HepG2 (cell line): ENCODE results near the gene FANCG. TPM values are rescaled to one million over a fixed set of nuclear protein-coding genes. Genes with fewer than 3 reads are reported as not detected.

Experiments used
- AHDC1 ChIP-seq: sonication (generic); formaldehyde crosslinking; IDR thresholded peaks from 2 replicates; pipeline ENCODE4 v1.5.1; 2020; ENCODE audit warnings: mild to moderate bottlenecking, missing genetic modification reagents, borderline replicate concordance
- CHD2 ChIP-seq: IDR thresholded peaks from 2 replicates; pipeline ENCODE4 v1.6.1; 2011; ENCODE audit warnings: low read depth, low read length, improper control_type of control experiment
- KAT2B ChIP-seq: fragments of 150-350 bp; IDR thresholded peaks from 2 replicates; pipeline ENCODE4 v1.6.1; 2014; ENCODE audit warnings: low read depth, low read length, borderline replicate concordance
- KAT8 ChIP-seq: IDR thresholded peaks from 2 replicates; pipeline ENCODE4 v1.6.1; 2016; ENCODE audit warnings: missing genetic modification reagents, missing compliant biosample characterization
- KLF6 ChIP-seq: IDR thresholded peaks from 2 replicates; pipeline ENCODE4 v1.8.0; 2016; ENCODE audit warnings: missing biosample characterization, missing genetic modification reagents
- PAF1 ChIP-seq: IDR thresholded peaks from 2 replicates; pipeline ENCODE4 v1.6.1; 2016; ENCODE audit warnings: missing genetic modification reagents, missing compliant biosample characterization
- PHF8 ChIP-seq: sonication (generic); formaldehyde crosslinking; IDR thresholded peaks from 2 replicates; pipeline ENCODE4 v1.5.0; 2020; ENCODE audit warnings: missing genetic modification reagents
- RAD21 ChIP-seq: fragments of 450-650 bp; formaldehyde crosslinking; IDR thresholded peaks from 2 replicates; pipeline ENCODE4 v1.5.0; 2020; ENCODE audit warnings: mild to moderate bottlenecking
- SMAD3 ChIP-seq: sonication (generic); formaldehyde crosslinking; IDR thresholded peaks from 2 replicates; pipeline ENCODE4 v1.4.0; 2020; ENCODE audit warnings: missing genetic modification reagents
- ZNF33B ChIP-seq: sonication (generic); formaldehyde crosslinking; IDR thresholded peaks from 2 replicates; pipeline ENCODE4 v1.5.1; 2020; ENCODE audit warnings: mild to moderate bottlenecking, missing genetic modification reagents
- ZNF710 ChIP-seq: sonication (generic); formaldehyde crosslinking; IDR thresholded peaks from 2 replicates; pipeline ENCODE4 v1.5.0; 2020; ENCODE audit warnings: mild to moderate bottlenecking, missing genetic modification reagents, borderline replicate concordance
- polyA plus RNA-seq, 8 experiments: library from polyadenylated mRNA; depleted of rRNA in 3 of 8; stranded (reverse) in 7 of 8; unstranded in 1 of 8; fragments of >200 nt; fragmentation: Illumina TruSeq in 4 of 8; extraction: Trizol in 4 of 8; gene quantifications; 2 replicates each; pipeline versions ENCODE4 v1.2.1 to v1.2.3, GENCODE V29; 2011 to 2016; ENCODE audit warnings: low read depth in 4 of 8, missing spikeins in 1 of 8, mixed read lengths in 1 of 8; ENCODE audit not compliant: insufficient read depth in 1 of 8
- total RNA-seq, 5 experiments: library from RNA; depleted of rRNA; stranded (reverse); fragments of >200 nt; fragmentation: Illumina TruSeq; extraction: Trizol; gene quantifications; 2 replicates each; pipeline ENCODE4 v1.2.3, GENCODE V29; 2016; ENCODE audit warnings: low read depth in 1 of 5
- TF ChIP-seq, protein P1 (sequence below): sonication (generic); formaldehyde crosslinking; IDR thresholded peaks from 2 replicates; pipeline ENCODE4 v1.4.0; 2020; ENCODE audit warnings: missing genetic modification reagents
- TF ChIP-seq, protein P2 (sequence below): sonication (generic); formaldehyde crosslinking; IDR thresholded peaks from 2 replicates; pipeline ENCODE4 v1.5.1; 2020; ENCODE audit warnings: missing genetic modification reagents, mild to moderate bottlenecking, borderline replicate concordance
- TF ChIP-seq, protein P3 (sequence below): IDR thresholded peaks from 2 replicates; pipeline ENCODE4 v1.6.1; 2016
- TF ChIP-seq, protein P4 (sequence below): sonication (generic); formaldehyde crosslinking; IDR thresholded peaks from 2 replicates; pipeline ENCODE4 v1.4.0; 2020; ENCODE audit warnings: low read depth, mild to moderate bottlenecking, missing genetic modification reagents

FANCG gene
- total and polyA plus RNA-seq, 2 of the 13 experiments (the other 11 are each of a cell fraction or from before 2014, with no cell fraction given): 14.4 to 45.1 TPM

DNA sequence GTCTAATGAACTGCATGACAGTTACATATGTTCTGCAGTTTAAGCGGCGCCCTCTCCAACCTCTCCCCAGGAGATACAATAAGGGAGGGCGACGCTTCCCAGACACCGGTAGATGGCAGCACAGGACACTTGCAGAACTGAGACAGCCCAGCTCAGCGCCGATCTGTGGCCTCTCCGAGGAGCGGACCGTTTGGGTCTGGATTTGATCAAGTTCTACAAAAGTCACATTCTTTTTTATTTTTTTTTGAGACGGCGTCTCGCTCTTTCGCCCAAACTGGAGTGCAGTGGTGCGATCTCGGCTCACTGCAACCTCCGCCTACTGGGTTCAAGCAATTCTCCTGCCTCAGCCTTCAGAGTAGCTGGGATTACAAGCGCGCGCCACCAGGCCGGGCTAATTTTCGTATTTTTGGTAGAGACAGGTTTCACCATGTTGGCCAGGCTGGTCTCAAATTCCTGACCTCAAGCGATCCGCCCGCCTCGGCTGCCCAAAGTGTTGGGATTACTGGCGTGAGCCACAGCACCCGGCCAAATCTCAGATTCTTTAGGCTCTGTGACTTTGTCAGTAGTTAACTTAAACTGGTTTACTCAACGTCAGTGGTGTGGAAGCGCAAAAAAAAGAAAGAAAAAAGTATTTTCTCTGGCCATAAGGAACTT is 37.3 kb upstream of the FANCG start (continued):
- TF ChIP-seq AHDC1 (CRISPR knock-in tag) (0 out of 2 replicates have a peak, but pooled peaks have one; percentile 16), KAT2B (no peak), SMAD3 (CRISPR knock-in tag) (no peak), KLF6 (CRISPR knock-in tag) (no peak), ZNF33B (CRISPR knock-in tag) (no peak), RAD21 (peak; percentile 84), PHF8 (CRISPR knock-in tag) (peak; percentile 30; the same call in 1 of the 2 replicates), KAT8 (peak; percentile 44; the same call in 1 of the 2 replicates), CHD2 (no peak), ZNF710 (no peak), PAF1 (no peak)
- TF ChIP-seq, protein P1, sequence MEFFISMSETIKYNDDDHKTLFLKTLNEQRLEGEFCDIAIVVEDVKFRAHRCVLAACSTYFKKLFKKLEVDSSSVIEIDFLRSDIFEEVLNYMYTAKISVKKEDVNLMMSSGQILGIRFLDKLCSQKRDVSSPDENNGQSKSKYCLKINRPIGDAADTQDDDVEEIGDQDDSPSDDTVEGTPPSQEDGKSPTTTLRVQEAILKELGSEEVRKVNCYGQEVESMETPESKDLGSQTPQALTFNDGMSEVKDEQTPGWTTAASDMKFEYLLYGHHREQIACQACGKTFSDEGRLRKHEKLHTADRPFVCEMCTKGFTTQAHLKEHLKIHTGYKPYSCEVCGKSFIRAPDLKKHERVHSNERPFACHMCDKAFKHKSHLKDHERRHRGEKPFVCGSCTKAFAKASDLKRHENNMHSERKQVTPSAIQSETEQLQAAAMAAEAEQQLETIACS: no peak
- TF ChIP-seq, protein P2, sequence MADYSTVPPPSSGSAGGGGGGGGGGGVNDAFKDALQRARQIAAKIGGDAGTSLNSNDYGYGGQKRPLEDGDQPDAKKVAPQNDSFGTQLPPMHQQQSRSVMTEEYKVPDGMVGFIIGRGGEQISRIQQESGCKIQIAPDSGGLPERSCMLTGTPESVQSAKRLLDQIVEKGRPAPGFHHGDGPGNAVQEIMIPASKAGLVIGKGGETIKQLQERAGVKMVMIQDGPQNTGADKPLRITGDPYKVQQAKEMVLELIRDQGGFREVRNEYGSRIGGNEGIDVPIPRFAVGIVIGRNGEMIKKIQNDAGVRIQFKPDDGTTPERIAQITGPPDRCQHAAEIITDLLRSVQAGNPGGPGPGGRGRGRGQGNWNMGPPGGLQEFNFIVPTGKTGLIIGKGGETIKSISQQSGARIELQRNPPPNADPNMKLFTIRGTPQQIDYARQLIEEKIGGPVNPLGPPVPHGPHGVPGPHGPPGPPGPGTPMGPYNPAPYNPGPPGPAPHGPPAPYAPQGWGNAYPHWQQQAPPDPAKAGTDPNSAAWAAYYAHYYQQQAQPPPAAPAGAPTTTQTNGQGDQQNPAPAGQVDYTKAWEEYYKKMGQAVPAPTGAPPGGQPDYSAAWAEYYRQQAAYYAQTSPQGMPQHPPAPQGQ (CRISPR knock-in tag): no peak
- TF ChIP-seq, protein P3, sequence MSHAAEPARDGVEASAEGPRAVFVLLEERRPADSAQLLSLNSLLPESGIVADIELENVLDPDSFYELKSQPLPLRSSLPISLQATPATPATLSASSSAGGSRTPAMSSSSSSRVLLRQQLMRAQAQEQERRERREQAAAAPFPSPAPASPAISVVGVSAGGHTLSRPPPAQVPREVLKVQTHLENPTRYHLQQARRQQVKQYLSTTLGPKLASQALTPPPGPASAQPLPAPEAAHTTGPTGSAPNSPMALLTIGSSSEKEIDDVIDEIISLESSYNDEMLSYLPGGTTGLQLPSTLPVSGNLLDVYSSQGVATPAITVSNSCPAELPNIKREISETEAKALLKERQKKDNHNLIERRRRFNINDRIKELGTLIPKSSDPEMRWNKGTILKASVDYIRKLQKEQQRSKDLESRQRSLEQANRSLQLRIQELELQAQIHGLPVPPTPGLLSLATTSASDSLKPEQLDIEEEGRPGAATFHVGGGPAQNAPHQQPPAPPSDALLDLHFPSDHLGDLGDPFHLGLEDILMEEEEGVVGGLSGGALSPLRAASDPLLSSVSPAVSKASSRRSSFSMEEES (CRISPR knock-in tag): no peak
- TF ChIP-seq, protein P4, sequence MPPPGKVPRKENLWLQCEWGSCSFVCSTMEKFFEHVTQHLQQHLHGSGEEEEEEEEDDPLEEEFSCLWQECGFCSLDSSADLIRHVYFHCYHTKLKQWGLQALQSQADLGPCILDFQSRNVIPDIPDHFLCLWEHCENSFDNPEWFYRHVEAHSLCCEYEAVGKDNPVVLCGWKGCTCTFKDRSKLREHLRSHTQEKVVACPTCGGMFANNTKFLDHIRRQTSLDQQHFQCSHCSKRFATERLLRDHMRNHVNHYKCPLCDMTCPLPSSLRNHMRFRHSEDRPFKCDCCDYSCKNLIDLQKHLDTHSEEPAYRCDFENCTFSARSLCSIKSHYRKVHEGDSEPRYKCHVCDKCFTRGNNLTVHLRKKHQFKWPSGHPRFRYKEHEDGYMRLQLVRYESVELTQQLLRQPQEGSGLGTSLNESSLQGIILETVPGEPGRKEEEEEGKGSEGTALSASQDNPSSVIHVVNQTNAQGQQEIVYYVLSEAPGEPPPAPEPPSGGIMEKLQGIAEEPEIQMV: 0 out of 2 replicates have a peak, but pooled peaks have one; percentile 79
